BE2C (cell line): ENCODE measurements around the gene HAPLN1.
A peak's percentile ranks its signal among the peaks of the same experiment; 100 is the strongest.

Experiments
- DNase-seq: peaks from one replicate; pipeline ENCODE4 v3.0.0-alpha.2; 2020
- H3K27me3 ChIP-seq: fragments of 250-450 bp; sonication (Bioruptor Pico); 2 replicates; pipeline ENCODE4 v1.5.1; 2020; ENCODE audit warnings: mild to moderate bottlenecking
- H3K36me3 ChIP-seq: fragments of 250-450 bp; sonication (Bioruptor Pico); 2 replicates; pipeline ENCODE4 v1.5.1; 2020; ENCODE audit warnings: mild to moderate bottlenecking
- H3K4me1 ChIP-seq: fragments of 250-450 bp; sonication (Bioruptor Pico); 2 replicates; pipeline ENCODE4 v1.5.1; 2020
- H3K4me3 ChIP-seq: 2 replicates; pipeline ENCODE4 v1.5.1; 2011; ENCODE audit warnings: low read depth, low read length
- H3K9me3 ChIP-seq: fragments of 250-450 bp; sonication (Bioruptor Pico); 2 replicates; pipeline ENCODE4 v1.5.1; 2020
- TF ChIP-seq, protein P1 (sequence below): IDR thresholded peaks from 2 replicates; pipeline ENCODE4 v1.5.1; 2012; ENCODE audit warnings: mild to moderate bottlenecking, low read depth, low read length

Gene HAPLN1

GRCh38 chr5:83711982-83712601 lies 8.6 kb downstream of the HAPLN1 start:
- no peaks in the 10 kb centered on the region for H3K36me3 ChIP-seq
- no peak overlapping the region for H3K4me3 ChIP-seq
- peaks cover 6% of the 10 kb centered on the region; the same call in 1 of the 2 replicates for H3K27me3 ChIP-seq
- DNase-seq: peak; percentile 53
- H3K4me1 ChIP-seq: no peaks in the 10 kb centered on the region; the same call in 1 of the 2 replicates
- H3K9me3 ChIP-seq: no peaks in the 10 kb centered on the region; the same call in 1 of the 2 replicates
- TF ChIP-seq, protein P1, sequence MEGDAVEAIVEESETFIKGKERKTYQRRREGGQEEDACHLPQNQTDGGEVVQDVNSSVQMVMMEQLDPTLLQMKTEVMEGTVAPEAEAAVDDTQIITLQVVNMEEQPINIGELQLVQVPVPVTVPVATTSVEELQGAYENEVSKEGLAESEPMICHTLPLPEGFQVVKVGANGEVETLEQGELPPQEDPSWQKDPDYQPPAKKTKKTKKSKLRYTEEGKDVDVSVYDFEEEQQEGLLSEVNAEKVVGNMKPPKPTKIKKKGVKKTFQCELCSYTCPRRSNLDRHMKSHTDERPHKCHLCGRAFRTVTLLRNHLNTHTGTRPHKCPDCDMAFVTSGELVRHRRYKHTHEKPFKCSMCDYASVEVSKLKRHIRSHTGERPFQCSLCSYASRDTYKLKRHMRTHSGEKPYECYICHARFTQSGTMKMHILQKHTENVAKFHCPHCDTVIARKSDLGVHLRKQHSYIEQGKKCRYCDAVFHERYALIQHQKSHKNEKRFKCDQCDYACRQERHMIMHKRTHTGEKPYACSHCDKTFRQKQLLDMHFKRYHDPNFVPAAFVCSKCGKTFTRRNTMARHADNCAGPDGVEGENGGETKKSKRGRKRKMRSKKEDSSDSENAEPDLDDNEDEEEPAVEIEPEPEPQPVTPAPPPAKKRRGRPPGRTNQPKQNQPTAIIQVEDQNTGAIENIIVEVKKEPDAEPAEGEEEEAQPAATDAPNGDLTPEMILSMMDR: peak; percentile 76

- TF ChIP-seq, protein P1: no peak
- H3K9me3 ChIP-seq: no peaks in the 10 kb centered on the region; the same call in 1 of the 2 replicates
- no peak for DNase-seq
- no peak overlapping the region for H3K4me3 ChIP-seq
- no peaks in the 10 kb centered on the region for H3K36me3 ChIP-seq
- H3K4me1 ChIP-seq: no peaks in the 10 kb centered on the region; the same call in 1 of the 2 replicates
- H3K27me3 ChIP-seq: peaks cover 6% of the 10 kb centered on the region; the same call in 1 of the 2 replicates
Observed at GRCh38 chr5:83709973-83710372, 10.7 kb downstream of the HAPLN1 start.

GRCh38 chr5:83708170-83708569 lies 12.5 kb downstream of the HAPLN1 start:
- no peaks in the 10 kb centered on the region for H3K36me3 ChIP-seq
- H3K4me1 ChIP-seq: no peaks in the 10 kb centered on the region; the same call in 1 of the 2 replicates
- DNase-seq: no peak
- H3K27me3 ChIP-seq: peaks cover 6% of the 10 kb centered on the region; the same call in 1 of the 2 replicates
- no peaks in the 10 kb centered on the region; the same call in 1 of the 2 replicates for H3K9me3 ChIP-seq
- TF ChIP-seq, protein P1: no peak
- H3K4me3 ChIP-seq: no peak overlapping the region

GRCh38 chr5:83703059-83703458 lies 17.6 kb downstream of the HAPLN1 start:
- Histone ChIP-seq H3K4me1 (peaks cover 4% of the 10 kb centered on the region; the same call in 1 of the 2 replicates), H3K36me3 (no peaks in the 10 kb centered on the region), H3K9me3 (no peaks in the 10 kb centered on the region; the same call in 1 of the 2 replicates), H3K4me3 (no peak overlapping the region), H3K27me3 (no peaks in the 10 kb centered on the region)
- no peak for DNase-seq
- TF ChIP-seq, protein P1: no peak

- TF ChIP-seq, protein P1: no peak
- Histone ChIP-seq H3K27me3 (no peaks in the 10 kb centered on the region), H3K4me3 (no peak overlapping the region), H3K36me3 (no peaks in the 10 kb centered on the region), H3K9me3 (no peaks in the 10 kb centered on the region), H3K4me1 (peaks cover 4% of the 10 kb centered on the region; the same call in 1 of the 2 replicates)
- DNase-seq: no peak
Observed at GRCh38 chr5:83701886-83702285, 18.8 kb downstream of the HAPLN1 start.

- peaks cover 35% of the 10 kb centered on the region for H3K27me3 ChIP-seq
- TF ChIP-seq, protein P1: no peak
- no peaks in the 10 kb centered on the region for H3K9me3 ChIP-seq
- H3K36me3 ChIP-seq: no peaks in the 10 kb centered on the region
- H3K4me1 ChIP-seq: no peaks in the 10 kb centered on the region
- H3K4me3 ChIP-seq: no peak overlapping the region
- DNase-seq: no peak
Observed at GRCh38 chr5:83689881-83690280, 30.8 kb downstream of the HAPLN1 start.
